ENCODE measurements around the gene RFPL1. TPM values are rescaled to one million over a fixed set of nuclear protein-coding genes. Genes with fewer than 3 reads are reported as not detected.
"Not testable (repeated sequence)": the region's sequence is repeated elsewhere in the genome, so short reads cannot be mapped to it uniquely, and the experiment has no call there.

The RFPL1 gene
- polyA plus RNA-seq, 1 donor: 0.81 TPM

DNA sequence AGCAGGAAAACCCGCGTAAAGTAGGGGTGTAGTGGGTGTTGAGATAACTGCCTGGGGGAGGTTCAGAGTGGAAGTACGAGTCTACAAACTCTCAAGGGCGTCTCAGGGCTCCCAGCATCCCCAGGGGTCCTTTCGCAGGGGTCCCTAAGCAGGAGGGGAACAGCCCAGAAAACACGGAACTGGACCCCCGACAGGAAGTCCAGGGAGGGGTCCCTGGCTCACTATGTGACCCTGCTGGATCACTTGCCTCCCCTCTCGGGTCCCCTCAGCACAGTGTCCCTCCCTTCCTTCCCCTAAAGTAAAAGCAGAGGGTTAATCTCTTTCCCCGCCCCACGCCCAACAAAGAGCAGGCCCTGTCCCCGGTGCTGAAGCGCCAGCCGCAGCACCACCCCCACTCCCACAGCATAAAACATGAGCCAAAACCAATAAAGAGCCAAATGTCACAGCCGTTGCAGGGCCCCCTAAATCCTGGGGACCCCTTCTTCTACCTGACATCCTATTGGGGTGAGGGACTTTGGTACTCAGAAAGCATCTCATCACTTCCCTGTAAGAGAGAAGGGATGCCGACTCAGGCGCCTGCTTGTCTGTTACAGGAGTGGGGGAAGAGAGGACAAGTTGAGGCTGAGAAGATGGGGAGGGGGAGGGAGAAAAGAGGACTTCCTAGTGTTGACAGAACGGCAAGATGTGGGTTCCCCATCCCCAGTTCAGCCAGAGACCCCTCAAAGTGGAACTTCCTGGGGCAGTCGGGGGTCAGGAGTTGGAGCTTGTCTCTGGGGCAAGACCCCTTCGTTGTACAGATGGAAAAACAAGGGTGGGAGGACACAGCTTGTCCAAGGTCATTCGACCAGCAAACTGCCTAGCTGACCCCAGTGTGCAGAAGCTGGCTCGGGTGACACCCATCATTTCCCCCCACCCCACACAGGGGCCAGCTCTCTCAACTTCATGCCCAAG lies 40.2 kb downstream of the RFPL1 start:
- DNase-seq: no peak

DNA sequence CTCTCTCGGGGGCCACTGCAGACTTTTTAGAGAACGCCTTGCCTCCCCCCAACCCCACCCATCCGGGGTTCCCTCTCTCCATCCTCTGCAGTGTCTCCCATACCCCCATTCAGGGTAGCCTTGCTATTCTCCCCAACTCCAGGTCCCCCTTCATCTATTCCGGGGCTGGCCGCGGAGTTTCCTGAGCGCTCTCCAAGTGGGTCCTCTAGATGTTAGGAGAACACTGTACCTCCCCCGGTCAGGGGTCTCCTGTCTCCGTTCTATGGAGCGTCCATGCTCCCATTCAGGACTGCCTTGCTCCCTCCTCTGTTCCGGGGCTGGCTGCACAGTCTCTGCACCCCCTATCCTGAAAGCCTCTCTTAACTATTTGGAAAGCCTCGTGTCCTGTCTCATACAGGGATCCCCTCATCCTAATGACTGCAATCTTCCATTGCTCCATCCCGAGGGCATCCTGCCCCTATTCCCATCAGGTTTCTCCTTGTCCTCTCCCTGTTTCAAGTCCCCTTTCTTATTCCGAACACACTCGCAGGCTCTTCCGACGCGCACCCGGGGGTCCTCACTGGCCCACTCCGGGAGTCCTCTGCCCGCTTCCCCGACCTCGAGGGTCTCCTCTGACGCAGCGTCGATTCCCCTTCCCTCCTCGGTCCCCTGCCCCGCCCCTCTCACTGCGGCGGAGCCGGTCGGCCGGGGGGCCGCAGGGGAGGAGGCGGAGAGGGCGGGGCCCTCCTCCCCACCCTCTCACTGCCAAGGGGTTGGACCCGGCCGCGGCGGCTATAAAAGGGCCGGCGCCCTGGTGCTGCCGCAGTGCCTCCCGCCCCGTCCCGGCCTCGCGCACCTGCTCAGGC lies 41.3 kb downstream of the RFPL1 start, which contains the start of gene NEFH:
Gene NEFH (plus strand): TSS at position 802 of the 845 bp plus-strand sequence. CDS start 45 bp downstream, outside the sequence.
- no peak for DNase-seq

DNA sequence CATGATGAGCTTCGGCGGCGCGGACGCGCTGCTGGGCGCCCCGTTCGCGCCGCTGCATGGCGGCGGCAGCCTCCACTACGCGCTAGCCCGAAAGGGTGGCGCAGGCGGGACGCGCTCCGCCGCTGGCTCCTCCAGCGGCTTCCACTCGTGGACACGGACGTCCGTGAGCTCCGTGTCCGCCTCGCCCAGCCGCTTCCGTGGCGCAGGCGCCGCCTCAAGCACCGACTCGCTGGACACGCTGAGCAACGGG lies 41.8 kb downstream of the RFPL1 start:
- no peak for DNase-seq

DNA sequence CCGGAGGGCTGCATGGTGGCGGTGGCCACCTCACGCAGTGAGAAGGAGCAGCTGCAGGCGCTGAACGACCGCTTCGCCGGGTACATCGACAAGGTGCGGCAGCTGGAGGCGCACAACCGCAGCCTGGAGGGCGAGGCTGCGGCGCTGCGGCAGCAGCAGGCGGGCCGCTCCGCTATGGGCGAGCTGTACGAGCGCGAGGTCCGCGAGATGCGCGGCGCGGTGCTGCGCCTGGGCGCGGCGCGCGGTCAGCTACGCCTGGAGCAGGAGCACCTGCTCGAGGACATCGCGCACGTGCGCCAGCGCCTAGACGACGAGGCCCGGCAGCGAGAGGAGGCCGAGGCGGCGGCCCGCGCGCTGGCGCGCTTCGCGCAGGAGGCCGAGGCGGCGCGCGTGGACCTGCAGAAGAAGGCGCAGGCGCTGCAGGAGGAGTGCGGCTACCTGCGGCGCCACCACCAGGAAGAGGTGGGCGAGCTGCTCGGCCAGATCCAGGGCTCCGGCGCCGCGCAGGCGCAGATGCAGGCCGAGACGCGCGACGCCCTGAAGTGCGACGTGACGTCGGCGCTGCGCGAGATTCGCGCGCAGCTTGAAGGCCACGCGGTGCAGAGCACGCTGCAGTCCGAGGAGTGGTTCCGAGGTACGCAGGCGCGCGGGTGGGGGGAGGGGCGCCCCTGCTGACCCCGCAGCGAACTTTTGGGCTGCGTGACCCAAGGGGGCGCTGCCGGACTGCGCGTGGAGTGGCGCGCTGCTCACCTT lies 42.3 kb downstream of the RFPL1 start:
- DNase-seq: peak; percentile 46

GRCh38 chr22:29481265-29482000 lies 43.0 kb downstream of the RFPL1 start:
- DNase-seq: no peak

DNA sequence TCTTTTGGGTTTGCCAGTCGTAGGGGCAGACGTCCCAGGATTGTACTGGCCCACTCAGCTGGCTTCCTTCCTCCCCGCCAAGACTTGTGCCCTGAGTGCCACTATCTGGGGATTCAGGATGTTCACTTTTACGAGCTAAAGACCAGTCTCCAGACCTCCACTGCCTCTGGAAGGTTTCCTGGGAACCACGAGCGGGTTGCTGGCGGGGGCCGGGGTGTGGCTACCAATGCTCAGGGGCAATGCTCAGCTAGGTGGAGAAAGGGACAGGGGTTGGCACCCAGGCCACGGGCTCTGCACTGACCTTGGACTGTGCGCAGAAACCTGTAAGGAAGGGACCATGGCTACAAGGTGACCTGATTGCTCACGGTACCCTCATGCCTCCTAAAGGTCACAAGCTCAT lies 43.9 kb downstream of the RFPL1 start:
- no peak for DNase-seq

DNA sequence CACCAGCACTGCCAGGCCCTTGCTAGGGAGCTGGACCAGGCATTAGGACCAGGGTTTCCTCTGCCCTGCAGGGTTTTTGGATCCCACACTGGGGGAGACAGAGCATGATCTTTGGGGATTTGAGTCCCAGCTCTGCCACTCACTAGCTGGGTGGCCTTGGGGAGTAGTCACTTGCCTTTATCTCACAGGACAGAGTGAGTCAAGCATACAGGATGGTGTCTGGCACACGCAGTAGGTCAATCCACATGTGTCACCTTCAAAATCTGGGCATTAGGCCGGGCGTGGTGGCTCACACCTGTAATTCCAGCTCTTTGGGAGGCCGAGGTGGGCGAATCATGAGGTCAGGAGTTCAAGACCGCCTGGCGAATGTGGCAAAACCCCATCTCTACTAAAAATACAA lies 44.3 kb downstream of the RFPL1 start:
- DNase-seq: no peak

- no peak for DNase-seq
These were observed 44.9 kb downstream of the RFPL1 start for GRCh38 chr22:29483254-29483653.

GRCh38 chr22:29484642-29485041 lies 46.3 kb downstream of the RFPL1 start:
- DNase-seq: no peak

DNA sequence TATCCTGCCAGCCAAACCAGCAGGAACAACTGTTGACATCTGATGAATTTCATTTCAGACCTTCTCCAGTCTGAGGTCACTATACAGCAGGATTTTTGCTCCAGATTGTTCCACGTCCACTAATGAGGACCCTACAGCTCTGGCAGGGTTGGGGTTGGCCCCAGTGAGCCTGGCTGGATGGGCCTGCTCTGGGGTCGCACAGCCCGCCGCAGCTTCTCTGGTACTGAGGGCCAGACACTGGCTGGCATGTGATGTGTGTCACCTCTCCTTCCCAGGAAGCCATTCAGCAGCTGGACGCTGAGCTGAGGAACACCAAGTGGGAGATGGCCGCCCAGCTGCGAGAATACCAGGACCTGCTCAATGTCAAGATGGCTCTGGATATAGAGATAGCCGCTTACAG lies 47.1 kb downstream of the RFPL1 start:
- DNase-seq: no peak

DNA sequence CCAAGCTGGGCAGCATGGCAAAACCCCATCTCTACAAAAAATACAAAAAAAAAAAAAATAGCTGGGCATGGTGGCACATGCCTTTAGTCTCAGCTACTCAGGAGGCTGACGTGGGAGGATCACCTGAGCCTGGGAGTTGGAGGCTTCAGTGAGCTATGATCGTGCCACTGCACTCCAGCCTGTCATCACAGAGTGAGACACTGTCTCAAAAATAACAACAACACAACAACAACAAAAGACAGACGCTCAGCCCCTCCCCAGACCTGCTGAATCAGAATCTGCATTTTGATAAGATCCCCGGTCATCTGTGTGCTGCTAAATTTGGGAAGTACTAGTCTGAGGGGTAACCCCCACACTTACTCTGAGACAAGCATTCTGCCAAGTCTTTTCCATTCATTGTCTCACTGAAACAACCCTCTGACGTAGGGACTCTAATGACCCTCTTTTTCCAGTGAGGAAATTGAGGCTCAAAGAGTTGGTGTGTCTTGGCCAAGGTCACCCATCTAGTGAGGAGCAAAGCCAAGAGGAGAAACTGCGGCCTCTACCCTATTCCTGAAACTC lies 49.1 kb downstream of the RFPL1 start:
- DNase-seq: no peak

DNA sequence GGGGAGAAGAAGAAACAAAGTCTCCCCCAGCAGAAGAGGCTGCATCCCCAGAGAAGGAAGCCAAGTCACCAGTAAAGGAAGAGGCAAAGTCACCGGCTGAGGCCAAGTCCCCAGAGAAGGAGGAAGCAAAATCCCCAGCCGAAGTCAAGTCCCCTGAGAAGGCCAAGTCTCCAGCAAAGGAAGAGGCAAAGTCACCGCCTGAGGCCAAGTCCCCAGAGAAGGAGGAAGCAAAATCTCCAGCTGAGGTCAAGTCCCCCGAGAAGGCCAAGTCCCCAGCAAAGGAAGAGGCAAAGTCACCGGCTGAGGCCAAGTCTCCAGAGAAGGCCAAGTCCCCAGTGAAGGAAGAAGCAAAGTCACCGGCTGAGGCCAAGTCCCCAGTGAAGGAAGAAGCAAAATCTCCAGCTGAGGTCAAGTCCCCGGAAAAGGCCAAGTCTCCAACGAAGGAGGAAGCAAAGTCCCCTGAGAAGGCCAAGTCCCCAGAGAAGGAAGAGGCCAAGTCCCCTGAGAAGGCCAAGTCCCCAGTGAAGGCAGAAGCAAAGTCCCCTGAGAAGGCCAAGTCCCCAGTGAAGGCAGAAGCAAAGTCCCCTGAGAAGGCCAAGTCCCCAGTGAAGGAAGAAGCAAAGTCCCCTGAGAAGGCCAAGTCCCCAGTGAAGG lies 50.9 kb downstream of the RFPL1 start:
- DNase-seq: not testable (repeated sequence)

GRCh38 chr22:29491012-29491411 lies 52.6 kb downstream of the RFPL1 start:
- no peak for DNase-seq

Other genes with a start within 250 kb of the RFPL1 start
- 67.6 TPM for gene EMID1, start 232.7 kb upstream of the RFPL1 start, polyA plus RNA-seq (ENCODE audit: insufficient read length)
- gene RHBDD3, start 170.6 kb upstream of the RFPL1 start, polyA plus RNA-seq (ENCODE audit: insufficient read length): 25.4 TPM
- gene EWSR1, start 170.3 kb upstream of the RFPL1 start, polyA plus RNA-seq (ENCODE audit: insufficient read length): 404 TPM
- 5.9 TPM for gene GAS2L1, start 131.9 kb upstream of the RFPL1 start, polyA plus RNA-seq (ENCODE audit: insufficient read length)
- 0.40 TPM for gene RASL10A, start 122.9 kb upstream of the RFPL1 start, polyA plus RNA-seq (ENCODE audit: insufficient read length)
- 43.9 TPM for gene AP1B1, start 50.0 kb upstream of the RFPL1 start, polyA plus RNA-seq (ENCODE audit: insufficient read length)
- gene NEFH, start 41.6 kb downstream of the RFPL1 start, polyA plus RNA-seq (ENCODE audit: insufficient read length): 9.4 TPM
- 42.4 TPM for gene THOC5, start 115.2 kb downstream of the RFPL1 start, polyA plus RNA-seq (ENCODE audit: insufficient read length)
- 149 TPM for gene NIPSNAP1, start 142.5 kb downstream of the RFPL1 start, polyA plus RNA-seq (ENCODE audit: insufficient read length)
- 32.3 TPM for gene NF2, start 165.1 kb downstream of the RFPL1 start, polyA plus RNA-seq (ENCODE audit: insufficient read length)

All from left kidney (tissue), 2 donors.